Calu3 (cell line): ENCODE measurements around the gene TADA2A. TPM values are rescaled to one million over a fixed set of nuclear protein-coding genes. Genes with fewer than 3 reads are reported as not detected.

Source experiments
- BruUV-seq: library from RNA; stranded (reverse); fragments of 400-500 nt; replicated peaks from 2 replicates; lab custom pipeline; 2021; lab: Mats Ljungman, UMichigan
- CTCF ChIA-PET: fragments of 300-600 bp; sonication (Branson Sonifier 250); formaldehyde crosslinking; loops from one replicate; lab custom pipeline; 2022; ENCODE audit warnings: antibody characterized with exemption; lab: Charles Lee
- DNase-seq: peaks from one replicate; pipeline ENCODE4 v3.0.0; 2022
- H3K27ac Mint-ChIP-seq: one replicate; pipeline ENCODE4 v1.8.0; 2022; ENCODE audit warnings: mixed read lengths; ENCODE audit not compliant: unreplicated experiment
- H3K27me3 Mint-ChIP-seq: one replicate; pipeline ENCODE4 v1.8.0; 2022; ENCODE audit warnings: mixed read lengths; ENCODE audit not compliant: unreplicated experiment
- H3K36me3 Mint-ChIP-seq: one replicate; pipeline ENCODE4 v1.8.0; 2022; ENCODE audit warnings: mild to moderate bottlenecking, moderate library complexity, mixed read lengths; ENCODE audit not compliant: insufficient read depth, unreplicated experiment
- H3K4me1 Mint-ChIP-seq: one replicate; pipeline ENCODE4 v1.8.0; 2022; ENCODE audit warnings: mild to moderate bottlenecking, low read depth, mixed read lengths; ENCODE audit not compliant: unreplicated experiment
- H3K4me3 Mint-ChIP-seq: one replicate; pipeline ENCODE4 v1.8.0; 2022; ENCODE audit warnings: mild to moderate bottlenecking, low read depth, moderate library complexity, mixed read lengths; ENCODE audit not compliant: unreplicated experiment
- H3K9me3 Mint-ChIP-seq: one replicate; pipeline ENCODE4 v1.8.0; 2022; ENCODE audit warnings: low read depth, mixed read lengths; ENCODE audit not compliant: unreplicated experiment
- intact Hi-C: fragments of 100-400 bp; cut with micrococcal nuclease; formaldehyde crosslinking; loops from one replicate; pipeline ENCODE4 v1.10.0; 2022; ENCODE audit not compliant: unreplicated experiment
- total RNA-seq: library from RNA; stranded (reverse); gene quantifications from 2 replicates; pipeline ENCODE4 v1.2.3, GENCODE V29; 2022
- TF ChIP-seq, protein P1 (sequence below): fragments of 200-600 bp; IDR thresholded peaks from one replicate; pipeline ENCODE4 v1.8.0; 2022; ENCODE audit warnings: antibody characterized with exemption; ENCODE audit not compliant: unreplicated experiment

The TADA2A gene
- total RNA-seq, 1 experiment from 2014 or later: 102 TPM

DNA sequence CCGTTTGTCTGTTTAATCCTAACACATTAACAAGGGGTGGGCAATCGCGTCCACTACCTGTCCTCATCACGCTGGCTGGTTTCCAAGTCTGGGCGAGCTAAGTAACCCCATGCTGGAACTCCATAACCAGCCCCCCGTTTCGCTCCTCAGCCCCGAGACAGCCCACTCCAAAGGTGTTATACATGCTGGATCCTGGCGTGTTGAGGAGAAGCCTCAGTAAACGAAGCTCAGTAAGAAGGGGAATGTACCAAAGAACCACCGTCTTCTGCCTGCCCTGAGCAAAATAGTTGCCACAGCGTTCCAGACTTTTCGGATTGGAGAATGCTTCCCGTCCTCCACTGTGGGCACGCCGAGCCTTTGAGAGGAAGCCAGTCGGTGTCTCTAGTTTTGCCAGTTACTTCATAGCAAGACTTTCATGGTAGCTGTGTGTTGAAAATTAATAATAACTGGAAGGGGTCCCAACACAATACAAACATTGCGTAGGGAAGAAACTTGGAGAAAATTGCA, 47.0 kb upstream of the TADA2A start:
- Mint-ChIP-seq H3K27me3 (no peaks in the 10 kb centered on the region), H3K36me3 (peaks cover 49% of the 10 kb centered on the region), H3K4me3 (peak overlapping the region; percentile 100), H3K27ac (peak overlapping the region; percentile 90), H3K9me3 (no peaks in the 10 kb centered on the region), H3K4me1 (peaks cover 45% of the 10 kb centered on the region)
- intact Hi-C loops: loop anchor here (5.0 kb wide), 1 partner anchor 38 kb away; no protein-coding TSS in a partner anchor
- no peak for DNase-seq
- CTCF ChIA-PET: interaction anchor here (0.5 to 7.3 kb wide), 12 partner anchors 8 to 1623 kb away, joined by 3 to 98 read pairs (median 7); no protein-coding TSS in a partner anchor
- BruUV-seq: TSS peak; percentile 82
- TF ChIP-seq, protein P1, sequence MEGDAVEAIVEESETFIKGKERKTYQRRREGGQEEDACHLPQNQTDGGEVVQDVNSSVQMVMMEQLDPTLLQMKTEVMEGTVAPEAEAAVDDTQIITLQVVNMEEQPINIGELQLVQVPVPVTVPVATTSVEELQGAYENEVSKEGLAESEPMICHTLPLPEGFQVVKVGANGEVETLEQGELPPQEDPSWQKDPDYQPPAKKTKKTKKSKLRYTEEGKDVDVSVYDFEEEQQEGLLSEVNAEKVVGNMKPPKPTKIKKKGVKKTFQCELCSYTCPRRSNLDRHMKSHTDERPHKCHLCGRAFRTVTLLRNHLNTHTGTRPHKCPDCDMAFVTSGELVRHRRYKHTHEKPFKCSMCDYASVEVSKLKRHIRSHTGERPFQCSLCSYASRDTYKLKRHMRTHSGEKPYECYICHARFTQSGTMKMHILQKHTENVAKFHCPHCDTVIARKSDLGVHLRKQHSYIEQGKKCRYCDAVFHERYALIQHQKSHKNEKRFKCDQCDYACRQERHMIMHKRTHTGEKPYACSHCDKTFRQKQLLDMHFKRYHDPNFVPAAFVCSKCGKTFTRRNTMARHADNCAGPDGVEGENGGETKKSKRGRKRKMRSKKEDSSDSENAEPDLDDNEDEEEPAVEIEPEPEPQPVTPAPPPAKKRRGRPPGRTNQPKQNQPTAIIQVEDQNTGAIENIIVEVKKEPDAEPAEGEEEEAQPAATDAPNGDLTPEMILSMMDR: no peak

DNA sequence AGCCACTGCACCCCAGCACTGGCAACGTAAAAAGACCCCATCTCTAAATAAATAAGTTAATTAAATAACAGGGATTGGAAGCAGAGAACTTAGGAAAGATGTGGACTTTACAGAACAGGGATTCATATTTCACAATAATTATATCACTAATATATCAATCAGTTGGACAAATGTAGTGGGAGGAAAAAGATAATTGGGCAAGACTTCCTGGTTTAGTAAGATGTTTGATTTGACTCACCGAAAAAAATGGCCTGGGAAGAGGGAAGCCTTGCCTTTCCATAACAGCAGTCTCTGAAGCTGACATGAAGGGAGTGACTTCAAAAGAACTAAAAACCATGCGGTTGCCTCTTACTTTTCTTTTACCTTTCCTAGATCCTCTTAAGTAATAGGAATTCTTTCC, 46.1 kb upstream of the TADA2A start:
- Mint-ChIP-seq H3K27me3 (no peaks in the 10 kb centered on the region), H3K9me3 (no peaks in the 10 kb centered on the region), H3K4me3 (no peak overlapping the region), H3K36me3 (peaks cover 41% of the 10 kb centered on the region), H3K4me1 (peaks cover 45% of the 10 kb centered on the region), H3K27ac (peak overlapping the region; percentile 90)
- TF ChIP-seq, protein P1: no peak
- no TSS peak for BruUV-seq
- peak; percentile 37 for DNase-seq
- intact Hi-C loops: loop anchor here (5.0 kb wide), 1 partner anchor 37 kb away; no protein-coding TSS in a partner anchor
- CTCF ChIA-PET: interaction anchor here (0.6 to 7.3 kb wide), 7 partner anchors 10 to 116 kb away, joined by 3 to 98 read pairs (median 3); no protein-coding TSS in a partner anchor

DNA sequence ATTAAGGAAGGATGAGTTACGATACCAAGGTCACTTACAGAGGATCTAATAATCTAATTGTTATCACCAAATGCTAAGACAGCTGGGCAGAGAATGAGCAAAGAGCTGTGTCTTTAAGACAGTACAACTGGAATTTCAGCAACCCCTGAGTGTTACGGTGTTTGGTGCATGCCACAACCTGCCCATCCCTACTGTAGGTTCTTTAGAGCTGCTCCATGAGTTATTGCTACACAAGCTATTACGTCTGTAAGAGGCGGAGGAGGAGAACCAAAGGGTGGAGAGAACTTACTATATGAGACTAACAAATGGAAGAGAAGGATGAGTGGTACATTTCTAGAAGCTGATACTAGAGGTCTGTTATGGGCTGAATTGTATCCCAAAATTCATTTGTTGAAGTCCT, 45.1 kb upstream of the TADA2A start:
- Mint-ChIP-seq H3K4me1 (peaks cover 43% of the 10 kb centered on the region), H3K9me3 (no peaks in the 10 kb centered on the region), H3K36me3 (peaks cover 37% of the 10 kb centered on the region), H3K27me3 (no peaks in the 10 kb centered on the region), H3K27ac (no peak overlapping the region), H3K4me3 (no peak overlapping the region)
- CTCF ChIA-PET: interaction anchor here (0.6 to 7.3 kb wide), 9 partner anchors 9 to 175 kb away, joined by 3 to 98 read pairs (median 3); no protein-coding TSS in a partner anchor
- TF ChIP-seq, protein P1: no peak
- BruUV-seq: no TSS peak
- DNase-seq: no peak
- intact Hi-C loops: loop anchor here (5.0 kb wide), 1 partner anchor 36 kb away; no protein-coding TSS in a partner anchor

DNA sequence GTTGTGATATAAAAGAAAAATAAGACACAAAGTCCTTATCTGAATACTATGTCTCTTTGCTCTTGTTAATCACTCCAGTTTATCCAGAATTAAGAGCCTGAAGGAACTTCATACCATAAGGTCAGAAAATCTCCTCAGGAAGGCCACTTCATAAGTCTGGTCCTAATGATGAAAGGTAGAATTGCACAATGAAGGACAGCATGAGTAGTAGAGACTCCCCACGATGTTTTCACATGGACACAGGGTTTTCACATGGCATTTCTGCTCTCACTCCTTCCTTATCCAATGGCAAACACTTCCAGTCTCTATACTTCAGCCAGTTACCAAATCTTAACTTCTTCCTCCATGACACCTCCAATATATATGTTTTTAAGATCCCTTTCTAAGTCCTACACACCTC, 41.1 kb upstream of the TADA2A start:
- H3K9me3 Mint-ChIP-seq: no peaks in the 10 kb centered on the region
- H3K27ac Mint-ChIP-seq: no peak overlapping the region
- TF ChIP-seq, protein P1: no peak
- peaks cover 11% of the 10 kb centered on the region for H3K4me1 Mint-ChIP-seq
- CTCF ChIA-PET: interaction anchor here (0.6 to 1.3 kb wide), 2 partner anchors 8 to 181 kb away, joined by 5 to 11 read pairs; no protein-coding TSS in a partner anchor
- no peak for DNase-seq
- intact Hi-C loops: no loop called here
- no peak overlapping the region for H3K4me3 Mint-ChIP-seq
- H3K27me3 Mint-ChIP-seq: no peaks in the 10 kb centered on the region
- H3K36me3 Mint-ChIP-seq: no peaks in the 10 kb centered on the region
- BruUV-seq: no TSS peak
